Nephron progenitor cell (in vitro differentiated cells): ENCODE data around the gene SGPL1.
A peak's percentile ranks its signal among the peaks of the same experiment; 100 is the strongest.

Experiments used
- DNase-seq: peaks from one replicate; pipeline ENCODE4 v3.0.0; 2021
- H3K27ac Mint-ChIP-seq: 2 replicates; pipeline ENCODE4 v1.8.0; 2021; ENCODE audit warnings: mild to moderate bottlenecking, moderate library complexity, mixed read lengths
- H3K27me3 Mint-ChIP-seq: 2 replicates; pipeline ENCODE4 v1.8.0; 2021; ENCODE audit warnings: mild to moderate bottlenecking, low read depth, mixed read lengths; ENCODE audit not compliant: poor library complexity
- H3K36me3 Mint-ChIP-seq: 2 replicates; pipeline ENCODE4 v1.8.0; 2021; ENCODE audit warnings: low read depth, mixed read lengths
- H3K4me1 Mint-ChIP-seq: 2 replicates; pipeline ENCODE4 v1.8.0; 2021; ENCODE audit warnings: mixed read lengths
- H3K4me3 Mint-ChIP-seq: 2 replicates; pipeline ENCODE4 v1.8.0; 2021; ENCODE audit warnings: mild to moderate bottlenecking, moderate library complexity, mixed read lengths
- H3K9me3 Mint-ChIP-seq: 2 replicates; pipeline ENCODE4 v1.8.0; 2021; ENCODE audit warnings: mild to moderate bottlenecking, moderate library complexity, mixed read lengths
- CTCF ChIP-seq: fragments of 200-600 bp; sonication (generic); IDR thresholded peaks from 2 replicates; pipeline ENCODE4 v1.5.0; 2021; ENCODE audit warnings: antibody characterized with exemption

The SGPL1 gene

GRCh38 chr10:70812814-70813213 lies 2.9 kb upstream of the SGPL1 start:
- TF ChIP-seq CTCF: no peak
- peak overlapping the region; percentile 56 for H3K27ac Mint-ChIP-seq
- peaks cover 4% of the 10 kb centered on the region for H3K36me3 Mint-ChIP-seq

GRCh38 chr10:70814126-70814525 lies 1.6 kb upstream of the SGPL1 start:
- TF ChIP-seq CTCF: no peak
- Mint-ChIP-seq H3K27me3 (peaks cover 11% of the 10 kb centered on the region), H3K9me3 (no peaks in the 10 kb centered on the region), H3K27ac (peak overlapping the region; percentile 26), H3K4me1 (peaks cover 51% of the 10 kb centered on the region), H3K36me3 (peaks cover 15% of the 10 kb centered on the region), H3K4me3 (peak overlapping the region; percentile 23)
- DNase-seq: no peak

More at GRCh38 chr10:70812814-70813213, 2.9 kb upstream of the SGPL1 start:
- Mint-ChIP-seq H3K27me3 (peaks cover 14% of the 10 kb centered on the region), H3K4me1 (peaks cover 43% of the 10 kb centered on the region), H3K4me3 (no peak overlapping the region), H3K9me3 (no peaks in the 10 kb centered on the region)
- no peak for DNase-seq

DNA sequence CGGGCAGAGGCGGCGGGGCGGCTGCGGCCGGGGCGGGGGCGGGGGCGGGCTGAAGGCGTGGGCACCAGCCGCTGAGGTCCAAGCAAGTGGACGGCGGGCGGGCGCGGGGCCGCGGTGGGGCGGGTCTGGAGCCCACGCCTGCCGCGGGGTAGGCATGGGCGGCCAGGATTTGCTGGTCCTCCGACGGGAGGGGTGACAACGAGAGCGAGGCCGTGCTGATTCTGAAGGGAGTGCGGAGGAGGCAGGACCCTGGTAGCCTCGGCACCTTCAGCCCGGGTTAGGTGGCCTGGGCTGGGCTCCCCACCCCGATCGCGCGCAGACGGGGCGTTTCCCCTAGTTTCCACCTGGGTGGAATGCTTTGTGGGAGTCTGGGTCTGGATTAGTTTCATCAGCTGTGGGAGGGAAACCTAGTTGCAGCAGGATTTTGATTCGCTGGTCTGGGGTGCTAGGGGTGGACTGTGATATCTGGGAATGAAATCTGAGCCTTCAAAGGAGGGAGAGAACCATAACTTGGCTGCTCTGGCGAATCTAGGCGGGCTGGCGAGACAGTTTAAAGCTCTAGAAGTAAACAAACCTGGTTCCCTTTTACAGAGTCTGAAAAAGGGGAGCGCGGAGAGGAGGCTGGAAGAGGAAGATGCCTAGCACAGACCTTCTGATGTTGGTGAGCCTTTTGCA lies 609 bp downstream of the SGPL1 start:
- Mint-ChIP-seq H3K27me3 (peaks cover 11% of the 10 kb centered on the region), H3K27ac (peak overlapping the region; percentile 99), H3K4me1 (peaks cover 56% of the 10 kb centered on the region), H3K4me3 (peak overlapping the region; percentile 94), H3K9me3 (no peaks in the 10 kb centered on the region), H3K36me3 (peaks cover 24% of the 10 kb centered on the region)
- DNase-seq: peak; percentile 77
- no peak for TF ChIP-seq CTCF

- no peak overlapping the region for H3K27ac Mint-ChIP-seq
- peaks cover 45% of the 10 kb centered on the region for H3K36me3 Mint-ChIP-seq
- no peak overlapping the region for H3K4me3 Mint-ChIP-seq
- no peak for DNase-seq
- no peak for TF ChIP-seq CTCF
- H3K9me3 Mint-ChIP-seq: no peaks in the 10 kb centered on the region
- no peaks in the 10 kb centered on the region for H3K27me3 Mint-ChIP-seq
- H3K4me1 Mint-ChIP-seq: peaks cover 34% of the 10 kb centered on the region
Measured at GRCh38 chr10:70820976-70821750, 5.4 kb downstream of the SGPL1 start.

GRCh38 chr10:70822076-70822820 lies 6.5 kb downstream of the SGPL1 start:
- Mint-ChIP-seq H3K4me1 (peaks cover 24% of the 10 kb centered on the region), H3K4me3 (no peak overlapping the region), H3K36me3 (peaks cover 56% of the 10 kb centered on the region), H3K27ac (no peak overlapping the region), H3K9me3 (no peaks in the 10 kb centered on the region), H3K27me3 (no peaks in the 10 kb centered on the region)
- no peak for TF ChIP-seq CTCF
- DNase-seq: no peak
